ENCODE data around the gene ADRA2A.

ADRA2A gene

GRCh38 chr10:111113238-111113960 is 36.6 kb downstream of the ADRA2A start:
- no peaks in the 10 kb centered on the region for H3K4me1 ChIP-seq (ENCODE audit: control insufficient read depth, insufficient read depth, low read length)
- H3K9me3 ChIP-seq (ENCODE audit: control insufficient read depth, insufficient read depth, low read depth, low read length), result no peaks in the 10 kb centered on the region
- POLR2A ChIA-PET, result no interaction called here
- no peaks in the 10 kb centered on the region for H3K36me3 ChIP-seq (ENCODE audit: control insufficient read depth in 2 of 2, insufficient read depth in 1 of 2, low read length in 2 of 2)
- CTCF ChIA-PET, result interaction anchor here (0.6 kb wide), 1 partner anchor 454 kb away, joined by 3 read pairs; no protein-coding TSS in a partner anchor
- H3K27ac ChIP-seq (ENCODE audit: extremely low read depth, low read depth, low read length), result no peak overlapping the region
- no peak for TF ChIP-seq ZNF184 (tag by site-specific recombination; IDR thresholded peaks at IDR 0.05)
- TF ChIP-seq ZNF362 (tag by site-specific recombination; IDR thresholded peaks at IDR 0.05), result no peak
- TF ChIP-seq TSHZ1 (tag by site-specific recombination; IDR thresholded peaks at IDR 0.05; ENCODE audit: borderline replicate concordance), result no peak
- no peak for TF ChIP-seq ZNF704 (tag by site-specific recombination; IDR thresholded peaks at IDR 0.05)
- no peak for TF ChIP-seq KLF10 (tag by site-specific recombination; IDR thresholded peaks at IDR 0.05)
- no peak for TF ChIP-seq OVOL3 (tag by site-specific recombination; IDR thresholded peaks at IDR 0.05)
- TF ChIP-seq ZNF280D (tag by site-specific recombination; IDR thresholded peaks at IDR 0.05), result no peak
- TF ChIP-seq ZNF221 (tag by site-specific recombination; IDR thresholded peaks at IDR 0.05; ENCODE audit: borderline replicate concordance), result no peak
- TF ChIP-seq GLI2 (tag by site-specific recombination; IDR thresholded peaks at IDR 0.05; ENCODE audit: borderline replicate concordance, low read depth), result no peak
- TF ChIP-seq KLF17 (tag by site-specific recombination; IDR thresholded peaks at IDR 0.05), result no peak
- no peak for TF ChIP-seq SP2 (tag by site-specific recombination; IDR thresholded peaks at IDR 0.05)
- TF ChIP-seq ZNF433 (tag by site-specific recombination; IDR thresholded peaks at IDR 0.05; ENCODE audit: low read depth), result no peak
- TF ChIP-seq SALL2 (tag by site-specific recombination; IDR thresholded peaks at IDR 0.05; ENCODE audit: borderline replicate concordance), result no peak
- TF ChIP-seq ZNF488 (tag by site-specific recombination; IDR thresholded peaks at IDR 0.05), result no peak
- no peak for TF ChIP-seq ZBTB49 (tag by site-specific recombination; IDR thresholded peaks at IDR 0.05; ENCODE audit: low read depth)
- no peak overlapping the region for H3K4me3 ChIP-seq (ENCODE audit: low read depth, low read length)

All from HEK293 (cell line).